Fibroblast of skin of abdomen (primary cell): ENCODE measurements around the gene SECTM1.

Source experiments
- DNase-seq: peaks from one replicate; pipeline ENCODE4 v3.0.0-alpha.2; 2013

Gene SECTM1

GRCh38 chr17:82314012-82314726 lies 19.4 kb downstream of the SECTM1 start:
- DNase-seq = no peak

- no peak for DNase-seq
Measured at GRCh38 chr17:82313195-82314011, 20.2 kb downstream of the SECTM1 start.

GRCh38 chr17:82311971-82312370 lies 21.6 kb downstream of the SECTM1 start:
- DNase-seq = no peak

- DNase-seq = no peak
Measured at GRCh38 chr17:82310877-82311276, 22.7 kb downstream of the SECTM1 start.

- DNase-seq = no peak
Measured at GRCh38 chr17:82309656-82310570, 23.7 kb downstream of the SECTM1 start.

GRCh38 chr17:82305727-82306300 lies 27.8 kb downstream of the SECTM1 start:
- DNase-seq = peak; percentile 13

- no peak for DNase-seq
Measured at GRCh38 chr17:82304826-82305726, 28.5 kb downstream of the SECTM1 start.

GRCh38 chr17:82303944-82304808 lies 29.4 kb downstream of the SECTM1 start:
- no peak for DNase-seq

GRCh38 chr17:82302991-82303943 lies 30.3 kb downstream of the SECTM1 start:
- no peak for DNase-seq

- no peak for DNase-seq
Measured at GRCh38 chr17:82302568-82302963, 31.0 kb downstream of the SECTM1 start.

- no peak for DNase-seq
Measured at GRCh38 chr17:82301916-82302567, 31.5 kb downstream of the SECTM1 start.

- DNase-seq = no peak
Measured at GRCh38 chr17:82301300-82301915, 32.2 kb downstream of the SECTM1 start.

GRCh38 chr17:82300707-82301270 lies 32.8 kb downstream of the SECTM1 start:
- DNase-seq = peak; percentile 52

- DNase-seq = no peak
Measured at GRCh38 chr17:82300228-82300627, 33.3 kb downstream of the SECTM1 start.

- DNase-seq = no peak
Measured at GRCh38 chr17:82299452-82299851, 34.1 kb downstream of the SECTM1 start.

GRCh38 chr17:82298538-82299421 lies 34.8 kb downstream of the SECTM1 start:
- DNase-seq = no peak
